Prostate gland (tissue), 2 donors: ENCODE data around the gene TEC.

Experiments
- CTCF ChIP-seq, 4 experiments: fragments of 200-600 bp in 2 of 4; fragments of 450-650 bp in 2 of 4; sonication (generic) in 2 of 4; IDR thresholded peaks; 1 replicate in 3 of 4; 2 replicates in 1 of 4; pipeline ENCODE4 v1.5.1; 2016 to 2019; ENCODE audit warnings: antibody characterized with exemption in 4 of 4, mild to moderate bottlenecking in 2 of 4, moderate library complexity in 2 of 4
- POLR2AphosphoS5 ChIP-seq: sonication (generic); formaldehyde crosslinking; IDR thresholded peaks from one replicate; pipeline ENCODE4 v1.6.1; 2017; ENCODE audit warnings: antibody characterized with exemption

GRCh38 chr4:48105230-48105629 lies 164.4 kb downstream of the TEC start:
- TF ChIP-seq CTCF (IDR thresholded peaks at IDR 0.05) = no peak
- TF ChIP-seq POLR2AphosphoS5 = no peak
